AG09309 (cell line): Measurements from ENCODE around the gene ETV6.

Experiments
- DNase-seq: peaks from one replicate; pipeline ENCODE4 v3.0.0-alpha.2; 2010; ENCODE audit warnings: low read depth
- H3K4me3 ChIP-seq: 2 replicates; pipeline ENCODE4 v1.5.1; 2011; ENCODE audit warnings: mild to moderate bottlenecking, low read depth, low read length, moderate library complexity; ENCODE audit not compliant: control insufficient read depth
- CTCF ChIP-seq: IDR thresholded peaks from 2 replicates; pipeline ENCODE4 v1.5.1; 2011; ENCODE audit warnings: mild to moderate bottlenecking, low read depth, low read length, inconsistent platforms; ENCODE audit not compliant: insufficient read depth, control insufficient read depth; ENCODE audit errors: missing control alignments

The ETV6 gene

GRCh38 chr12:11776316-11776715 lies 126.8 kb downstream of the ETV6 start:
- no peak for DNase-seq
- no peak overlapping the region for H3K4me3 ChIP-seq
- TF ChIP-seq CTCF = no peak

- no peak for DNase-seq
- H3K4me3 ChIP-seq = no peak overlapping the region
- TF ChIP-seq CTCF = no peak
Observed at GRCh38 chr12:11777451-11777850, 128.0 kb downstream of the ETV6 start.

- no peak for DNase-seq
- no peak overlapping the region for H3K4me3 ChIP-seq
- no peak for TF ChIP-seq CTCF
Observed at GRCh38 chr12:11777962-11778361, 128.5 kb downstream of the ETV6 start.

- TF ChIP-seq CTCF = no peak
- no peak overlapping the region for H3K4me3 ChIP-seq
- DNase-seq = peak; percentile 45
Observed at GRCh38 chr12:11778713-11779685, 129.5 kb downstream of the ETV6 start.

GRCh38 chr12:11780521-11781101 lies 131.1 kb downstream of the ETV6 start:
- TF ChIP-seq CTCF = no peak
- DNase-seq = no peak
- no peak overlapping the region for H3K4me3 ChIP-seq

GRCh38 chr12:11782914-11783420 lies 133.5 kb downstream of the ETV6 start:
- TF ChIP-seq CTCF = no peak
- DNase-seq = no peak
- H3K4me3 ChIP-seq = no peak overlapping the region
